HEK293T (cell line): Measurements from ENCODE around the gene FUT2.

Source experiments
- BHLHE40 ChIP-seq: fragments of 450-650 bp; IDR thresholded peaks from 2 replicates; pipeline ENCODE4 v1.6.1; 2016; ENCODE audit warnings: mild to moderate bottlenecking, moderate library complexity, borderline replicate concordance
- ELF4 ChIP-seq: fragments of 450-650 bp; IDR thresholded peaks from 2 replicates; pipeline ENCODE4 v1.6.1; 2017; ENCODE audit warnings: antibody characterized with exemption
- FOXA1 ChIP-seq: fragments of 450-650 bp; IDR thresholded peaks from 2 replicates; pipeline ENCODE4 v1.6.1; 2016; ENCODE audit warnings: mild to moderate bottlenecking
- FOXK2 ChIP-seq: fragments of 450-650 bp; IDR thresholded peaks from 2 replicates; pipeline ENCODE4 v1.6.1; 2016; ENCODE audit warnings: mild to moderate bottlenecking
- FOXM1 ChIP-seq: fragments of 450-650 bp; IDR thresholded peaks from 2 replicates; pipeline ENCODE4 v1.6.1; 2017; ENCODE audit warnings: mild to moderate bottlenecking, borderline replicate concordance
- HDGF ChIP-seq: fragments of 450-650 bp; IDR thresholded peaks from 2 replicates; pipeline ENCODE4 v1.6.1; 2017; ENCODE audit warnings: antibody characterized with exemption, borderline replicate concordance
- NFRKB ChIP-seq: fragments of 450-650 bp; IDR thresholded peaks from 2 replicates; pipeline ENCODE4 v1.6.1; 2016; ENCODE audit warnings: mild to moderate bottlenecking, moderate library complexity
- SP1 ChIP-seq: fragments of 450-650 bp; IDR thresholded peaks from 2 replicates; pipeline ENCODE4 v1.6.1; 2017
- SUZ12 ChIP-seq: fragments of 450-650 bp; IDR thresholded peaks from 2 replicates; pipeline ENCODE4 v1.6.1; 2016; ENCODE audit warnings: mild to moderate bottlenecking
- TARDBP ChIP-seq: fragments of 450-650 bp; IDR thresholded peaks from 2 replicates; pipeline ENCODE4 v1.6.1; 2016

- no peak for TF ChIP-seq ELF4
- no peak for TF ChIP-seq FOXK2
- TF ChIP-seq SP1 = no peak
- no peak for TF ChIP-seq NFRKB
- TF ChIP-seq HDGF = no peak
- no peak for TF ChIP-seq SUZ12
- TF ChIP-seq TARDBP = no peak
- no peak for TF ChIP-seq FOXA1
- no peak for TF ChIP-seq FOXM1
- TF ChIP-seq BHLHE40 = no peak
Measured at GRCh38 chr19:48680436-48681126, 15.2 kb upstream of the FUT2 start.
